PC-3 (cell line): ENCODE results near the gene RANBP3L. TPM values are rescaled to one million over a fixed set of nuclear protein-coding genes. Genes with fewer than 3 reads are reported as not detected.

Experiments
- ATAC-seq: fragments of 200-7000 bp; cut with Tn5 transposase; 2 replicates; pipeline ENCODE4 v1.9.1; 2020; ENCODE audit warnings: mild to moderate bottlenecking, moderate library complexity
- BruUV-seq: library from RNA; stranded (reverse); fragments of 400-500 nt; replicated peaks from 2 replicates; lab custom pipeline; 2021; lab: Mats Ljungman, UMichigan
- CTCF ChIA-PET: fragments of 300-600 bp; sonication (Branson Sonifier 250); formaldehyde crosslinking; loops from one replicate; lab custom pipeline; 2022; ENCODE audit warnings: antibody characterized with exemption; lab: Charles Lee
- POLR2A ChIA-PET: fragments of 300-600 bp; sonication (Branson Sonifier 250); formaldehyde crosslinking; loops from one replicate; lab custom pipeline; 2022; ENCODE audit warnings: antibody characterized with exemption; ENCODE audit not compliant: unreplicated experiment; lab: Charles Lee
- DNase-seq: peaks from one replicate; pipeline ENCODE4 v3.0.0-alpha.2; 2015
- H2AFZ ChIP-seq: fragments of 300-600 bp; sonication (generic); 2 replicates; pipeline ENCODE4 v1.6.0; 2016; ENCODE audit warnings: antibody characterized with exemption, low read length
- H3F3A ChIP-seq: fragments of 300-600 bp; sonication (generic); one replicate; pipeline ENCODE4 v1.6.0; 2017; ENCODE audit warnings: antibody characterized with exemption, low read length, control low read depth, mild to moderate bottlenecking; ENCODE audit not compliant: unreplicated experiment
- H3K27ac ChIP-seq: fragments of 300-600 bp; sonication (generic); 2 replicates; pipeline ENCODE4 v1.5.1; 2016; ENCODE audit warnings: mild to moderate bottlenecking, low read length
- H3K27me3 ChIP-seq: fragments of 300-600 bp; sonication (generic); 2 replicates; pipeline ENCODE4 v1.6.1; 2016; ENCODE audit warnings: low read length, mixed read lengths
- H3K36me3 ChIP-seq: fragments of 300-600 bp; sonication (generic); 2 replicates; pipeline ENCODE4 v1.6.1; 2016; ENCODE audit warnings: low read depth, mixed run types, low read length, mixed read lengths
- H3K4me1 ChIP-seq: fragments of 300-600 bp; sonication (generic); 2 replicates; pipeline ENCODE4 v1.5.1; 2016; ENCODE audit warnings: low read length; ENCODE audit not compliant: insufficient read depth
- H3K4me2 ChIP-seq: fragments of 300-600 bp; sonication (generic); 2 replicates; pipeline ENCODE4 v1.6.0; 2016; ENCODE audit warnings: low read length
- H3K4me3 ChIP-seq: fragments of 300-600 bp; sonication (generic); 2 replicates; pipeline ENCODE4 v1.5.1; 2016; ENCODE audit warnings: mild to moderate bottlenecking, low read length, mixed read lengths
- H3K79me2 ChIP-seq: fragments of 300-600 bp; sonication (generic); 2 replicates; pipeline ENCODE4 v1.6.1; 2017; ENCODE audit warnings: low read length, mixed read lengths
- H3K9ac ChIP-seq: fragments of 300-600 bp; sonication (generic); 2 replicates; pipeline ENCODE4 v1.6.0; 2016; ENCODE audit warnings: mild to moderate bottlenecking, low read length
- H3K9me2 ChIP-seq: fragments of 300-600 bp; sonication (generic); replicated peaks from 2 replicates; pipeline ENCODE4 v1.6.1; 2016; ENCODE audit warnings: mixed run types, low read length, mixed read lengths
- H3K9me3 ChIP-seq: fragments of 300-600 bp; sonication (generic); 2 replicates; pipeline ENCODE4 v1.6.1; 2016; ENCODE audit warnings: low read length, mixed read lengths
- H4K20me1 ChIP-seq: fragments of 300-600 bp; sonication (generic); 2 replicates; pipeline ENCODE4 v1.6.1; 2016; ENCODE audit warnings: low read length, mixed read lengths
- EZH2 ChIP-seq: fragments of 300-600 bp; sonication (generic); IDR thresholded peaks from one replicate; pipeline ENCODE4 v1.6.1; 2017; ENCODE audit warnings: antibody characterized with exemption, mild to moderate bottlenecking, low read length; ENCODE audit not compliant: unreplicated experiment
- EZH2phosphoT487 ChIP-seq: fragments of 300-600 bp; sonication (generic); IDR thresholded peaks from 2 replicates; pipeline ENCODE4 v1.6.1; 2018; ENCODE audit warnings: mild to moderate bottlenecking, antibody characterized with exemption, low read length, borderline replicate concordance
- intact Hi-C: fragments of 100-400 bp; cut with micrococcal nuclease; formaldehyde crosslinking; loops from 2 replicates; pipeline ENCODE4 v1.9.0; 2023
- total RNA-seq: library from RNA; depleted of rRNA; stranded (reverse); fragments of >200 nt; gene quantifications from 2 replicates; pipeline ENCODE4 v1.2.3, GENCODE V29; 2014
- TF ChIP-seq, protein P1 (sequence below): fragments of 300-600 bp; sonication (generic); conservative IDR thresholded peaks from 2 replicates; pipeline ENCODE4 v1.5.1; 2017; ENCODE audit warnings: antibody characterized with exemption, low read depth, mild to moderate bottlenecking, low read length

Gene RANBP3L
- total RNA-seq, 1 experiment from 2014 or later = not detected

DNA sequence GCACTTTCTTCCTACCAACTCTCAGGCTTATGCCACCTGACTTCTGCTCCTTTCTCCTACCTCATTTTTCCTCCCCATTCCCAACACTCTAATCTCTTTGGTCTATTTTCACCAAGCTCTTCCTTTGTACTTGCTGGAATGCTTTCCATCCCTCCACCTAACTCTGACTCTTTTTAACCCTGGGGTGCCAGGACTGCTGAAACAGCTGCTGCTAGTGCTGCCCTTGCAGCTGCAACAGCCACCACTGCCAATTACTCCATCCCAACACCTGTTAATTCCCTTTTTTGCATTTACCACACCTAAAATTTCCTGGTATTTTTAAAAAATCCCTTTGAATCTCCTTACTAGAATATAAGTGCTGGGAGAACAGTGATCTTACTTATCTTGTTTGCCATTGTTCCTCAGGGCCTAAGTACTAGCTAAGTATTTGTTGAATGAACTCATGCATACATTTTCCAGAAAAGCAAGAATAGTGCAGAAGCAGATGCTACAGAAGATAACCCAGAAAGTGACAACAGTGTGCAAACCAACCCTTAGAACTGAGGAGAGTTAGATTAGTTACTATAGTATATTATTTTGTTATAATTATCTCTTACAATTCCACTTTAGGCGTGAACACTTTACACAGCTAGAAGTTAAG is 71.4 kb downstream of the RANBP3L start:
- Histone ChIP-seq H3K4me3 (no peak overlapping the region), H3K9ac (no peak overlapping the region), H3K27ac (no peak overlapping the region), H4K20me1 (no peaks in the 10 kb centered on the region), H3K27me3 (no peaks in the 10 kb centered on the region), H3K9me3 (no peaks in the 10 kb centered on the region), H2AFZ (no peak overlapping the region), H3K4me2 (no peak overlapping the region), H3K36me3 (no peaks in the 10 kb centered on the region; the same call in 1 of the 2 replicates), H3K9me2 (no peaks in the 10 kb centered on the region), H3K79me2 (peaks cover 42% of the 10 kb centered on the region), H3F3A (no peaks in the 10 kb centered on the region), H3K4me1 (peaks cover 10% of the 10 kb centered on the region)
- TF ChIP-seq, protein P1, sequence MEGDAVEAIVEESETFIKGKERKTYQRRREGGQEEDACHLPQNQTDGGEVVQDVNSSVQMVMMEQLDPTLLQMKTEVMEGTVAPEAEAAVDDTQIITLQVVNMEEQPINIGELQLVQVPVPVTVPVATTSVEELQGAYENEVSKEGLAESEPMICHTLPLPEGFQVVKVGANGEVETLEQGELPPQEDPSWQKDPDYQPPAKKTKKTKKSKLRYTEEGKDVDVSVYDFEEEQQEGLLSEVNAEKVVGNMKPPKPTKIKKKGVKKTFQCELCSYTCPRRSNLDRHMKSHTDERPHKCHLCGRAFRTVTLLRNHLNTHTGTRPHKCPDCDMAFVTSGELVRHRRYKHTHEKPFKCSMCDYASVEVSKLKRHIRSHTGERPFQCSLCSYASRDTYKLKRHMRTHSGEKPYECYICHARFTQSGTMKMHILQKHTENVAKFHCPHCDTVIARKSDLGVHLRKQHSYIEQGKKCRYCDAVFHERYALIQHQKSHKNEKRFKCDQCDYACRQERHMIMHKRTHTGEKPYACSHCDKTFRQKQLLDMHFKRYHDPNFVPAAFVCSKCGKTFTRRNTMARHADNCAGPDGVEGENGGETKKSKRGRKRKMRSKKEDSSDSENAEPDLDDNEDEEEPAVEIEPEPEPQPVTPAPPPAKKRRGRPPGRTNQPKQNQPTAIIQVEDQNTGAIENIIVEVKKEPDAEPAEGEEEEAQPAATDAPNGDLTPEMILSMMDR = no peak
- no peak for TF ChIP-seq EZH2
- no peak for TF ChIP-seq EZH2phosphoT487
- no TSS peak for BruUV-seq
- ATAC-seq (no peak), DNase-seq (no peak)
- POLR2A ChIA-PET = no interaction called here
- CTCF ChIA-PET = interaction anchor here (0.8 kb wide), 1 partner anchor 11 kb away, joined by 3 read pairs; the partner anchor contains the start of gene NADK2
- intact Hi-C loops = no loop called here

DNA sequence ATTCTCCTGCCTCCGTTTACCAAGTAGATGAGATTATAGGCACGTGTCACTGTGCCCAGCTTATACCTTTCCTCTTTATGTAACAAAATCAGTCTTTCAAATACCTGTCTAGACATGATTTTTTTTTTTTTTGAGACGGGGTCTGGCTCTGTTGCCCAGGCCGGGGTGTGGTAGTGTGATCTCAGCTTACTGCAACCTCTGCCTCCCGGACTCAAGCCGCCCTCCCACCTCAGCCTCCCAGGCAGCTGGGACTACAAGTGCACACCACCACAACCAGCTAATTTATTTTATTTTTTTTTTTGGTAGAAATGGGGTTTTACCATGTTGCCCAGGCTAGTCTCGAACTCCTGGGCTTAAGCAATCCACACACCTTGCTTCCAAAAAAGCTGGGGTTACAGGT is 73.2 kb downstream of the RANBP3L start:
- H3K79me2 ChIP-seq = peaks cover 33% of the 10 kb centered on the region
- no peaks in the 10 kb centered on the region for H3F3A ChIP-seq
- no peaks in the 10 kb centered on the region for H3K9me2 ChIP-seq
- intact Hi-C loops = no loop called here
- peaks cover 10% of the 10 kb centered on the region for H3K4me1 ChIP-seq
- H3K9ac ChIP-seq = no peak overlapping the region
- ChIA-PET CTCF (no interaction called here), POLR2A (no interaction called here)
- DNase-seq (no peak), ATAC-seq (no peak; the same call in 1 of the 2 replicates)
- H3K27me3 ChIP-seq = no peaks in the 10 kb centered on the region
- H2AFZ ChIP-seq = no peak overlapping the region
- no peaks in the 10 kb centered on the region for H3K9me3 ChIP-seq
- H4K20me1 ChIP-seq = no peaks in the 10 kb centered on the region
- peak overlapping the region; percentile 41 for H3K27ac ChIP-seq
- no peaks in the 10 kb centered on the region; the same call in 1 of the 2 replicates for H3K36me3 ChIP-seq
- TF ChIP-seq, protein P1 = no peak
- TF ChIP-seq EZH2phosphoT487 = no peak
- no peak for TF ChIP-seq EZH2
- 0 out of 2 replicates have a peak overlapping the region, but pooled peaks have one; percentile 25 for H3K4me3 ChIP-seq
- H3K4me2 ChIP-seq = peak overlapping the region; percentile 54
- BruUV-seq = no TSS peak

DNA sequence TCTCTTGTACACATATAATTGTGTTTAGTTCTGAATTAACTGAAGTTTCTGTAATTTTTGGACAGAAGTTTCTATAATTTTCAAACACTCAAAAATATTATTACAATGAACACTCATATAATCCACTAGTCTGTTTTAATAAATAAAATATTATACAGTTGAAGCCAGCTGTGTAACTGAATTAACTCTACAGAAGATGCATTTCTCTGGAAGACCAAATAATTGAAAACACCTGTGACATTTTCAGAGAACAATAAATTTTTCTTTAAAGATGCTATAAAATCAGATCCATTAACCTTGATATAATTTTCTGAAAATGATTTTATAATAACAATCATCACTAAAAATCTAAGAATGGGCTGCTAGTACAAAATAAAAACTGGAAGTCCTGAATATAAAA is 74.7 kb downstream of the RANBP3L start:
- no peaks in the 10 kb centered on the region; the same call in 1 of the 2 replicates for H3K36me3 ChIP-seq
- H3K4me3 ChIP-seq = no peak overlapping the region
- no peak for DNase-seq
- H3F3A ChIP-seq = no peaks in the 10 kb centered on the region
- no peaks in the 10 kb centered on the region for H3K9me2 ChIP-seq
- BruUV-seq = no TSS peak
- H3K27me3 ChIP-seq = no peaks in the 10 kb centered on the region
- no peak overlapping the region for H2AFZ ChIP-seq
- H3K27ac ChIP-seq = no peak overlapping the region
- TF ChIP-seq EZH2phosphoT487 = no peak
- no peak for TF ChIP-seq EZH2
- TF ChIP-seq, protein P1 = no peak
- H3K4me2 ChIP-seq = no peak overlapping the region
- POLR2A ChIA-PET = no interaction called here
- no peak overlapping the region for H3K9ac ChIP-seq
- CTCF ChIA-PET = interaction anchor here (1.0 kb wide), 1 partner anchor 49 kb away, joined by 4 read pairs; no protein-coding TSS in a partner anchor
- H3K4me1 ChIP-seq = peaks cover 10% of the 10 kb centered on the region
- intact Hi-C loops = no loop called here
- no peak for ATAC-seq
- no peaks in the 10 kb centered on the region for H3K9me3 ChIP-seq
- peaks cover 24% of the 10 kb centered on the region for H3K79me2 ChIP-seq
- no peaks in the 10 kb centered on the region for H4K20me1 ChIP-seq
